Measurements from ENCODE around the gene KRTAP5-5. TPM values are rescaled to one million over a fixed set of nuclear protein-coding genes. Genes with fewer than 3 reads are reported as not detected.
"Not testable (repeated sequence)": the region's sequence is repeated elsewhere in the genome, so short reads cannot be mapped to it uniquely, and the experiment has no call there.

The KRTAP5-5 gene
- total RNA-seq, 6 experiments from 2014 or later = not detected

GRCh38 chr11:1660111-1660867 lies 30.7 kb downstream of the KRTAP5-5 start:
- Histone ChIP-seq H3K36me3 (no peaks in the 10 kb centered on the region), H3K27me3 (no peaks in the 10 kb centered on the region), H3K4me1 (peaks cover 0 to 20% (median 4%) of the 10 kb centered on the region in 4 donors), H3K4me3 (no peak overlapping the region), H3K27ac (peak overlapping the region; percentile 51 to 68 (median 51)), H3K9me3 (no peaks in the 10 kb centered on the region)
- intact Hi-C loops (cut with DNase I) = no loop called here
- DNase-seq (peak in 1 of 3 donors; percentile 45), ATAC-seq (no peak)
- TF ChIP-seq CTCF (IDR thresholded peaks at IDR 0.05) (no peak), POLR2A (IDR thresholded peaks at IDR 0.05) (no peak)
- WGBS (ENCODE audit: insufficient coverage, low coverage, low lambda C conversion rate, missing lambda C conversion rate) = 47% methylated on average over 20 of the region's 24 CpGs

DNA sequence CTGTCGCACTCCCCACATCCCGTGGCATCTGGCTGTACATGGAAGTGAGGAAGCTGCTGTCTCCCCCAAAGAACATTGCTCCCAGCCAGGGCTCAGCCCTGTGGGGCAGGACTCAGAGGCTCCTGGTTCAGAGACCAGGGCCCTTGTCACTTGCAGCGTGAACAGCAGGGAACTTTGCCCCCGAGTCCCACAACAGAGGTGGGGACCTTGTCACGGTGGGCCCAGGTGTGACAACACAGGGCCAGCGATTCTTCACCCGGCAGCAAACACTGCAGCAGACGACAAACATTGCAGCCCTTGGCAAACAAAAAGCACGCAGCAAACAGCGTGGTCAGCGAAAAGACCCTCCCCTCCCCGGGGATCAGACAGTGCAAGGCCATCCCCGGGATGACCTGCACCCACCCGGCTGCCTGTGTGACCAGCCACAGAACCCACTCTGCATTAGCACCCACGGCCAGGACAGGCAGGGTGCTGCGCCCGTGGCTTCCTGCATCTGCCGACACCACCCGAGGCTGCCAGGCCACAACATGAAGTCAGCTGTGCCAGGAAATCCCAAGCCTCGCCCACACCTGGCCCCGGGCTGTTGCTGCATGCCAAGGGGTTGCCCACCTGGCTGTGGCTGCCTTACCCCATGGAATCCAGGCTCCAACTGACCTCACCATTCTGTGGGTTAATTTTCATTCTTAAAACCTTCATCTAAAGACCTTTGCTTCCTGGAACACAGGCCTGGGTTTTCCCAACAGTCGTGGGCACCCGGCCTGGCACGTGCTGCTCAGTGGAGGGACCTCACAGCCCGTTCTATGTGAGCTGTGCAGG lies 32.1 kb downstream of the KRTAP5-5 start:
- intact Hi-C loops (cut with DNase I); H3K9me3 ChIP-seq; H3K36me3 ChIP-seq; H3K27me3 ChIP-seq: not testable (repeated sequence)
- Histone ChIP-seq H3K27ac (peak overlapping the region; percentile 54 to 80 (median 76)), H3K4me1 (peaks cover 0 to 10% (median 0%) of the 10 kb centered on the region in 4 donors), H3K4me3 (peak overlapping the region in 1 of 3 donors; percentile 37)
- DNase-seq (peak; percentile 76 to 88 (median 86)), ATAC-seq (peak; percentile 64 to 80 (median 70))
- 17% methylated on average over 1 of the region's 25 CpGs for WGBS (ENCODE audit: insufficient coverage, low coverage, low lambda C conversion rate, missing lambda C conversion rate)
- TF ChIP-seq POLR2A (IDR thresholded peaks at IDR 0.05) = peak; percentile 30

DNA sequence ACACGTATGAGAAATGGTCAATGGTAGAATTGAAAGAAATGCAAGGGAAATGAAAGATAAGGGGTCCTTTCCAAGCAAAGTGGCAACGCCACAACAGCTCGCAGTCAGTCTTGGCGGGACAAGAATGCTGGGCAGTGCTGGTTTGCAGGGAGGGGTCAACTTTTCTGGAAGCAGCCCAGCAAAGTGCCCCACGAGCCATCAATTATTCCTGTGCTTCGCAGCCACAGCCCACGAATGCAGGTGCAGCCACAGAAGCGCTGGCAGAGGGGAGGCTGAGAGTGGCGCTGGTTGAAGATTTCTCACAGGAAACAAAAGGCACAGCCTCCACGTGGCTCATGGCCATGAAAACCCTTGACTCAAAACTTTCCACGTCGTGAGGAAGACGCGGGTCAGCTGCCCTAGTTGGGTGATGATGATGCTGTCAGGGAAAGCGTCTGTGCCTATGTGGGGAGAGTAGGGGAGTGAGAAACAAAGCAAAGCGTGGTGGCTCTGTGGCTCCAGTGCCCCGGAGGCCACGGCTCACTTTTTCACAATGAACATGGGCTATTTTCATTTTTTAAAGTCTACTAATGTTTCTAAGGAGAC lies 33.2 kb downstream of the KRTAP5-5 start:
- H3K9me3 ChIP-seq; intact Hi-C loops (cut with DNase I); H3K36me3 ChIP-seq; H3K27me3 ChIP-seq: not testable (repeated sequence)
- ATAC-seq (peak in 3 of 4 donors; percentile 1 to 30 (median 24)), DNase-seq (peak in 1 of 3 donors; percentile 55)
- Histone ChIP-seq H3K4me1 (peaks cover 0 to 17% (median 2%) of the 10 kb centered on the region in 4 donors), H3K4me3 (peak overlapping the region in 1 of 3 donors; percentile 21), H3K27ac (peak overlapping the region; percentile 29 to 47 (median 47))
- WGBS (ENCODE audit: insufficient coverage, low coverage, low lambda C conversion rate, missing lambda C conversion rate) = 19% methylated on average over 11 of the region's 18 CpGs

DNA sequence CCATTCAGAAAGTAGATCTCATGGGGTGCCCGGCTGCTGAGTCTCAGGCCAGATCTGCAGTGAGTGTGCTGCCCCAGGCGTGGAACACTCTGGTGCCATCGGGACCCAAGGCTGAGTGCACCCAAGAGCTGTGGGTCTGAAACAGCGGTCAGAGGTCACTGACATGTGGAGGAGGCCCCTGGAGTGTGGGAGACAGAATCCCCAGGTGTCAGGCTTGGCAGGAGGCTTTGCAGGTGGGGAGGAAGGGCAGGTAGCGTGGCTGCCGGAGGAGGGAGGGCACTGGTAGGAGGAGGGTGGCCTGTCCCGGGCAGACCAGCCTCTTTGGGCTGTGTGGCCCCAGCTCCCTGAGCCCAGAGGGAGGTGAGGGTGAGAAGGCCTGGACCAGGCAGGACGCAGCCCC lies 35.7 kb downstream of the KRTAP5-5 start:
- ATAC-seq (peak; percentile 2 to 60 (median 6)), DNase-seq (peak in 2 of 3 donors; percentile 86 to 90)
- Histone ChIP-seq H3K27me3 (no peaks in the 10 kb centered on the region), H3K4me1 (peaks cover 0 to 32% (median 6%) of the 10 kb centered on the region in 4 donors), H3K27ac (peak overlapping the region in 2 of 3 donors; percentile 60 to 76), H3K9me3 (no peaks in the 10 kb centered on the region), H3K36me3 (peaks cover 0 to 5% (median 0%) of the 10 kb centered on the region in 4 donors), H3K4me3 (peak overlapping the region in 2 of 3 donors; percentile 38 to 50)
- TF ChIP-seq POLR2A (IDR thresholded peaks at IDR 0.05) = peak; percentile 52
- TF ChIP-seq CTCF (IDR thresholded peaks at IDR 0.05) = no peak
- intact Hi-C loops (cut with DNase I) = no loop called here
- 37% methylated on average over 2 of the region's 8 CpGs for WGBS (ENCODE audit: insufficient coverage, low coverage, low lambda C conversion rate, missing lambda C conversion rate)

GRCh38 chr11:1667121-1667850 lies 37.7 kb downstream of the KRTAP5-5 start:
- peak; percentile 67 to 78 (median 73) for DNase-seq

More at GRCh38 chr11:1667121-1667850, 37.7 kb downstream of the KRTAP5-5 start:
- H3K4me3 ChIP-seq = peak overlapping the region; percentile 7 to 51 (median 42)
- H3K27ac ChIP-seq = peak overlapping the region; percentile 75 to 90 (median 83)
- intact Hi-C loops (cut with DNase I) = no loop called here
- no peaks in the 10 kb centered on the region for H3K27me3 ChIP-seq
- H3K4me1 ChIP-seq = peaks cover 0 to 35% (median 6%) of the 10 kb centered on the region in 4 donors
- H3K9me3 ChIP-seq = no peaks in the 10 kb centered on the region
- TF ChIP-seq POLR2A (IDR thresholded peaks at IDR 0.05) = peak; percentile 35
- TF ChIP-seq CTCF (IDR thresholded peaks at IDR 0.05) = no peak
- WGBS (ENCODE audit: insufficient coverage, low coverage, low lambda C conversion rate, missing lambda C conversion rate) = 35% methylated on average over 6 of the region's 24 CpGs
- peak; percentile 12 to 47 (median 23) for ATAC-seq
- peaks cover 0 to 5% (median 0%) of the 10 kb centered on the region in 4 donors for H3K36me3 ChIP-seq

Measured in right lobe of liver (tissue), 6 donors.